Colonic mucosa (tissue), 4 donors: Measurements from ENCODE around the gene MAGT1. TPM values are rescaled to one million over a fixed set of nuclear protein-coding genes. Genes with fewer than 3 reads are reported as not detected.
"Not testable (repeated sequence)": the region's sequence is repeated elsewhere in the genome, so short reads cannot be mapped to it uniquely, and the experiment has no call there.

Experiments used
- DNase-seq: peaks from one replicate; pipeline ENCODE4 v3.0.0-alpha.2; 2020
- H3K27ac ChIP-seq: fragments of 200-600 bp; one replicate; pipeline ENCODE4 v1.8.0; 2021
- H3K27me3 ChIP-seq: fragments of 200-600 bp; one replicate; pipeline ENCODE4 v1.8.0; 2021
- H3K36me3 ChIP-seq: fragments of 200-600 bp; one replicate; pipeline ENCODE4 v1.8.0; 2021
- H3K4me1 ChIP-seq: fragments of 200-600 bp; one replicate; pipeline ENCODE4 v1.8.0; 2021; ENCODE audit warnings: mild to moderate bottlenecking
- H3K4me3 ChIP-seq: fragments of 200-600 bp; one replicate; pipeline ENCODE4 v1.8.0; 2021
- H3K9ac ChIP-seq, 2 donors: one replicate each; pipeline ENCODE4 v1.7.0; 2013; ENCODE audit warnings: control low read depth in 2 of 2, low read depth in 2 of 2, low read length in 2 of 2
- H3K9me3 ChIP-seq: fragments of 200-600 bp; one replicate; pipeline ENCODE4 v1.8.0; 2021
- CTCF ChIP-seq: fragments of 200-600 bp; IDR thresholded peaks from one replicate; pipeline ENCODE4 v1.8.0; 2022; ENCODE audit warnings: antibody characterized with exemption, mild to moderate bottlenecking
- intact Hi-C: fragments of 100-400 bp; cut with DNase I; formaldehyde crosslinking; loops from one replicate; pipeline ENCODE4 v1.14.1; 2022
- total RNA-seq, 2 donors: library from RNA; stranded (reverse); fragmentation: NEBNext Ultra II Directional in 1 of 2; extraction: Animal tissue kit (Norgen Biotek cat#: 25700) in 1 of 2; gene quantifications; one replicate each; pipeline ENCODE4 v1.2.1, GENCODE V29; 2021
- donor health status: healthy.
- donor health status: DM: no; HTN: no; CAD: no.
- donor health status: DM: no; HTN: no; CAD: no.

Gene MAGT1
- 10 to 100 TPM; 55.8 to 58.0 TPM for total RNA-seq

GRCh38 chrX:77894921-77895886 lies at the start of gene MAGT1:
TSS of gene MAGT1 (minus strand) at chrX:77895435. CDS start at chrX:77895410, 25 bp downstream.
- DNase-seq, result peak; percentile 91
- no peak for TF ChIP-seq CTCF
- intact Hi-C loops, result no loop called here
- Histone ChIP-seq H3K27me3 (no peaks in the 10 kb centered on the region), H3K36me3 (no peaks in the 10 kb centered on the region), H3K4me3 (peak within 1 kb of the TSS; percentile 42), H3K9ac (peak within 1 kb of the TSS; percentile 81 to 85), H3K9me3 (no peaks in the 10 kb centered on the region), H3K4me1 (no peaks in the 10 kb centered on the region), H3K27ac (peak within 1 kb of the TSS; percentile 81)

- DNase-seq, H3K27ac ChIP-seq, H3K9me3 ChIP-seq, H3K4me3 ChIP-seq, H3K9ac ChIP-seq, intact Hi-C loops, H3K27me3 ChIP-seq, H3K4me1 ChIP-seq, H3K36me3 ChIP-seq: not testable (repeated sequence)
Observed at GRCh38 chrX:77945031-77945430, 49.8 kb upstream of the MAGT1 start.

- Histone ChIP-seq H3K4me3 (no peak overlapping the region), H3K27me3 (no peaks in the 10 kb centered on the region), H3K9ac (no peak overlapping the region), H3K4me1 (no peaks in the 10 kb centered on the region), H3K9me3 (no peaks in the 10 kb centered on the region), H3K27ac (no peak overlapping the region), H3K36me3 (no peaks in the 10 kb centered on the region)
- TF ChIP-seq CTCF, result no peak
- DNase-seq, result no peak
- intact Hi-C loops, result no loop called here
Observed at GRCh38 chrX:77938083-77938680, 42.9 kb upstream of the MAGT1 start.

GRCh38 chrX:77937291-77937690 lies 42.1 kb upstream of the MAGT1 start:
- no peak for TF ChIP-seq CTCF
- no peaks in the 10 kb centered on the region for H3K27me3 ChIP-seq
- DNase-seq, result no peak
- H3K9me3 ChIP-seq, result no peaks in the 10 kb centered on the region
- no peak overlapping the region for H3K27ac ChIP-seq
- H3K9ac ChIP-seq, result no peak overlapping the region
- H3K36me3 ChIP-seq, result no peaks in the 10 kb centered on the region
- no peak overlapping the region for H3K4me3 ChIP-seq
- H3K4me1 ChIP-seq, result no peaks in the 10 kb centered on the region
- intact Hi-C loops, result no loop called here

- DNase-seq, result no peak
- H3K4me3 ChIP-seq, result no peak overlapping the region
- H3K27ac ChIP-seq, result no peak overlapping the region
- intact Hi-C loops, result no loop called here
- H3K9me3 ChIP-seq, result no peaks in the 10 kb centered on the region
- TF ChIP-seq CTCF, result no peak
- no peaks in the 10 kb centered on the region for H3K36me3 ChIP-seq
- no peaks in the 10 kb centered on the region for H3K4me1 ChIP-seq
- no peak overlapping the region for H3K9ac ChIP-seq
- no peaks in the 10 kb centered on the region for H3K27me3 ChIP-seq
Observed at GRCh38 chrX:77936299-77936698, 41.1 kb upstream of the MAGT1 start.

- Histone ChIP-seq H3K4me1 (no peaks in the 10 kb centered on the region), H3K4me3 (no peak overlapping the region), H3K27me3 (no peaks in the 10 kb centered on the region), H3K9ac (no peak overlapping the region), H3K36me3 (no peaks in the 10 kb centered on the region), H3K27ac (no peak overlapping the region), H3K9me3 (no peaks in the 10 kb centered on the region)
- TF ChIP-seq CTCF, result no peak
- no peak for DNase-seq
- intact Hi-C loops, result no loop called here
Observed at GRCh38 chrX:77935886-77936285, 40.7 kb upstream of the MAGT1 start.
